Epithelial cell of umbilical artery (primary cell): ENCODE results near the gene CPT1C. TPM values are rescaled to one million over a fixed set of nuclear protein-coding genes. Genes with fewer than 3 reads are reported as not detected.

Experiments
- total RNA-seq: library from RNA; depleted of rRNA; stranded (reverse); fragments of >200 nt; gene quantifications from 2 replicates; pipeline ENCODE4 v1.2.3, GENCODE V29; 2014

CPT1C gene
- total RNA-seq = 13.0 and 19.5 TPM in 2 replicates

GRCh38 chr19:49690656-49691242 lies at the start of gene CPT1C:
CPT1C (plus strand) TSS chr19:49691116; CDS start chr19:49692253, 1,137 bp downstream.

GRCh38 chr19:49641688-49642491 lies 49.0 kb upstream of the CPT1C start, which contains the start of gene SCAF1:
SCAF1 (plus strand) TSS chr19:49642209; CDS start chr19:49645027, 2,818 bp downstream.

GRCh38 chr19:49665351-49666119 lies 25.4 kb upstream of the CPT1C start, which contains the start of the genes BCL2L12 and IRF3:
BCL2L12 (plus strand) TSS chr19:49665933; CDS start chr19:49666693, 760 bp downstream.
IRF3 (minus strand) TSS chr19:49665857; CDS start chr19:49664838, 1,019 bp downstream.

GRCh38 chr19:49677231-49677900 lies 13.6 kb upstream of the CPT1C start, which contains the start of gene PRMT1:
PRMT1 (plus strand) TSS chr19:49677271; CDS start chr19:49677281, 10 bp downstream.

GRCh38 chr19:49689133-49690078 lies 1.5 kb upstream of the CPT1C start, which contains the start of gene ADM5:
ADM5 (plus strand) TSS chr19:49689594; CDS start chr19:49689838, 244 bp downstream.

GRCh38 chr19:49763230-49763629 lies 72.3 kb downstream of the CPT1C start, which contains the start of gene TSKS:
TSKS (minus strand) TSS chr19:49763306; CDS start chr19:49763247, 59 bp downstream.

Other genes with a start within 250 kb of the CPT1C start
- gene SLC17A7, start 249.6 kb upstream of the CPT1C start, total RNA-seq = 0.15 TPM in 1 of 2 replicates, not detected in the other
- 162 and 176 TPM in 2 replicates for gene PIH1D1, start 239.3 kb upstream of the CPT1C start, total RNA-seq
- gene ALDH16A1, start 237.9 kb upstream of the CPT1C start, total RNA-seq = 40.3 and 62.9 TPM in 2 replicates
- gene FLT3LG, start 216.9 kb upstream of the CPT1C start, total RNA-seq = 0.32 and 1.8 TPM in 2 replicates
- gene RPL13A, start 203.5 kb upstream of the CPT1C start, total RNA-seq = 1,312 and 3,748 TPM in 2 replicates
- gene RPS11, start 194.7 kb upstream of the CPT1C start, total RNA-seq = 1,938 and 5,232 TPM in 2 replicates
- gene FCGRT, start 178.5 kb upstream of the CPT1C start, total RNA-seq = 48.1 and 62.3 TPM in 2 replicates
- gene RCN3, start 163.1 kb upstream of the CPT1C start, total RNA-seq = 76.3 and 146 TPM in 2 replicates
- 103 and 121 TPM in 2 replicates for gene NOSIP, start 110.6 kb upstream of the CPT1C start, total RNA-seq
- 1.3 and 1.4 TPM in 2 replicates for gene PRRG2, start 109.8 kb upstream of the CPT1C start, total RNA-seq
- gene PRR12, start 99.9 kb upstream of the CPT1C start, total RNA-seq = 1.4 and 1.6 TPM in 2 replicates
- 43.5 and 48.4 TPM in 2 replicates for gene RRAS, start 51.0 kb upstream of the CPT1C start, total RNA-seq
- 8.2 and 11.7 TPM in 2 replicates for gene SCAF1, start 48.9 kb upstream of the CPT1C start, total RNA-seq
- 48.8 and 53.9 TPM in 2 replicates for gene IRF3, start 25.3 kb upstream of the CPT1C start, total RNA-seq
- gene BCL2L12, start 25.2 kb upstream of the CPT1C start, total RNA-seq = 7.0 and 7.5 TPM in 2 replicates
- gene PRMT1, start 13.8 kb upstream of the CPT1C start, total RNA-seq = 536 and 608 TPM in 2 replicates
- gene ADM5, start 1.5 kb upstream of the CPT1C start, total RNA-seq = 0.32 and 0.91 TPM in 2 replicates
- not detected in 2 replicates for gene TSKS, start 72.2 kb downstream of the CPT1C start, total RNA-seq
- gene AP2A1, start 75.9 kb downstream of the CPT1C start, total RNA-seq = 33.1 and 37.7 TPM in 2 replicates
- gene FUZ, start 122.2 kb downstream of the CPT1C start, total RNA-seq = 23.7 and 31.9 TPM in 2 replicates
- 11.0 and 14.1 TPM in 2 replicates for gene MED25, start 127.2 kb downstream of the CPT1C start, total RNA-seq
- 44.8 and 51.2 TPM in 2 replicates for gene PTOV1, start 160.0 kb downstream of the CPT1C start, total RNA-seq
- gene PNKP, start 176.5 kb downstream of the CPT1C start, total RNA-seq = 52.4 and 53.9 TPM in 2 replicates
- gene AKT1S1, start 186.2 kb downstream of the CPT1C start, total RNA-seq = 5.2 and 6.2 TPM in 2 replicates
- 2.9 and 6.5 TPM in 2 replicates for gene TBC1D17, start 186.6 kb downstream of the CPT1C start, total RNA-seq
- 3.2 and 8.2 TPM in 2 replicates for gene IL4I1, start 205.8 kb downstream of the CPT1C start, total RNA-seq
- gene ATF5, start 238.1 kb downstream of the CPT1C start, total RNA-seq = 2.9 and 5.2 TPM in 2 replicates
- 24.2 and 24.7 TPM in 2 replicates for gene NUP62, start 238.4 kb downstream of the CPT1C start, total RNA-seq